Smooth muscle cell of the pulmonary artery (primary cell): ENCODE data around the gene SZT2. TPM values are rescaled to one million over a fixed set of nuclear protein-coding genes. Genes with fewer than 3 reads are reported as not detected.

Experiments used
- total RNA-seq: library from RNA; depleted of rRNA; stranded (reverse); fragments of >200 nt; gene quantifications from 2 replicates; pipeline ENCODE4 v1.2.3, GENCODE V29; 2014

Gene SZT2
- total RNA-seq: 42.6 and 43.3 TPM in 2 replicates

DNA sequence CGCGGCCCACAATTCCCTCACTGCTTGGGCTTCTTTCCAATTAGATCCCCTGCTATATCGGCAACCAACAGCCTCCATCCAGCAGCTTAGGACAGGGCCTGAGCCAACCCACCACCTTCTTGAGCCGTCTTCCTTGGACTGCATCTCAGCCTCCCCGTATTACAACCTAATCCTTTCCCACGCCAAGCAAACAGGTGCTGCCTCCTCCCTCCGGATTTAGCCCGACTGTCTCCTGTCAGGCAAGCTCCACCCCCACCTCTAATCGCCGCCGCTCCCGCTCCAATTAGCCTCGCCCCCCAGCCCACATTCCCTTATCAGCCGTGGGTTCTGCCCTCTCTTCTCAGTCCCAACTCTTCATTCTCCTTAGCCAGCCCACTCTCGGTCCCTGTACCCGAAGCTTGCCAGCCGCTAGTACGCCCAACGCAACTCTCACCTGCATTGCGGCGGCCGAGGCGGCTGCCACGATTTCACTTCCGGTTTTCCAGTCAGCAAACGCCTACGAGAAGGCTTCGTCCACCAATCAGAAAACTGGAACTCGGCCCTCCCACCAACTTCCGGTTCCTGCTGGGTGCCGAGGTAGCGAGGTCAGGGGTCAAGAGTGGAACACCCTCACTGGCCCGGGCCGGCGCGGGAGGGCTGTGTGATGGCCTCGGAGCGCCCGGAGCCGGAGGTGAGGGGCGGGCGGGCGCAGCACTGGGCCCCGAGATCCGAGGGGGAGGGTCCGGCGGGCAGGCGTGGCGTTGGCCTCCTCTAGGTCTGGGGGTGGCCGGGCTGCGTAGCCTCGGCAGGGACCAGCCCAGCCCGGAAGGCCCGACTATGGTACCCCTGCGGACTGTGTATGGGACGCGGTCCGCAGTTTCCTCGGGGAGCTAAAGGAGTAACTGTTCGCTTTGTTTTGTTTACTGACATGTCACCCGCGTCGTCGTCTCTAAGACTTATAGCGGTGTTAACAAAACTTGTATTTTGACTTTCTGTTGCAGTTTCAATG is at the start of gene SZT2, which contains the start of gene MED8:
Gene SZT2, plus strand, starts transcription at position 574 of the 988 bp plus-strand sequence. Its CDS starts 70 bp downstream, at position 644.
Gene MED8, minus strand, starts transcription at position 475 of the 988 bp plus-strand sequence. Its CDS starts 36 bp downstream, at position 439.

DNA sequence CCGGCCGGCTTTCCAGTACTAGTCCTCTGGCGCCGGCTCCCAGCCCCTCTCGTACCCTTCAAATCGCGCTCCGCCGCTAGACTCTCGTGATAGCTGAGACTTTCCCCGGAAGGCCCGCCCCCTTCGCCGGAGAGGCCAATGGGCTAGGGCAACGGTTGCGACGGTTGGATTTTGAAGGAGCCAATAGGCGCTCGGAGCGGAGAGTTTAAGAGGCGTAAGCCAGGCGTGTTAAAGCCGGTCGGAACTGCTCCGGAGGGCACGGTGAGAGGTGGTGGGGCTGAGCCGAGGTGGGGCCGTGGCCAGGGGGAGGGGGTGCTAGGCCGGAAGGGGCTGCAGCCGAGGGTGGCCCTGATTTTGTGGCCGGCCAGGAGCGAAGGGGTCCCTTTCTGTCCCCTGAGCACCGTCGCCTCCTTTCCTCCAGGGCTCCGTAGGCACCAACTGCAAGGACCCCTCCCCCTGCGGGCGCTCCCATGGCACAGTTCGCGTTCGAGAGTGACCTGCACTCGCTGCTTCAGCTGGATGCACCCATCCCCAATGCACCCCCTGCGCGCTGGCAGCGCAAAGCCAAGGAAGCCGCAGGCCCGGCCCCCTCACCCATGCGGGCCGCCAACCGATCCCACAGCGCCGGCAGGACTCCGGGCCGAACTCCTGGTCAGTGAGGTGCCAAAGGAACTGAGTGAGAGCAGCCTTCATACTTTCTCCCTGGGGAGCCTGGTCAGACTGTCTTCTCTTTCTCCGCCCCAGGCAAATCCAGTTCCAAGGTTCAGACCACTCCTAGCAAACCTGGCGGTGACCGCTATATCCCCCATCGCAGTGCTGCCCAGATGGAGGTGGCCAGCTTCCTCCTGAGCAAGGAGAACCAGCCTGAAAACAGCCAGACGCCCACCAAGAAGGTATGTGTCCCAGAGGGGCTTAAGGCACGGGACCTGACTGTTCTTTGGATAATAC is 30.7 kb upstream of the SZT2 start, which contains the start of gene CDC20:
Gene CDC20, plus strand, starts transcription at position 236 of the 948 bp plus-strand sequence. Its CDS starts 235 bp downstream, at position 471.

DNA sequence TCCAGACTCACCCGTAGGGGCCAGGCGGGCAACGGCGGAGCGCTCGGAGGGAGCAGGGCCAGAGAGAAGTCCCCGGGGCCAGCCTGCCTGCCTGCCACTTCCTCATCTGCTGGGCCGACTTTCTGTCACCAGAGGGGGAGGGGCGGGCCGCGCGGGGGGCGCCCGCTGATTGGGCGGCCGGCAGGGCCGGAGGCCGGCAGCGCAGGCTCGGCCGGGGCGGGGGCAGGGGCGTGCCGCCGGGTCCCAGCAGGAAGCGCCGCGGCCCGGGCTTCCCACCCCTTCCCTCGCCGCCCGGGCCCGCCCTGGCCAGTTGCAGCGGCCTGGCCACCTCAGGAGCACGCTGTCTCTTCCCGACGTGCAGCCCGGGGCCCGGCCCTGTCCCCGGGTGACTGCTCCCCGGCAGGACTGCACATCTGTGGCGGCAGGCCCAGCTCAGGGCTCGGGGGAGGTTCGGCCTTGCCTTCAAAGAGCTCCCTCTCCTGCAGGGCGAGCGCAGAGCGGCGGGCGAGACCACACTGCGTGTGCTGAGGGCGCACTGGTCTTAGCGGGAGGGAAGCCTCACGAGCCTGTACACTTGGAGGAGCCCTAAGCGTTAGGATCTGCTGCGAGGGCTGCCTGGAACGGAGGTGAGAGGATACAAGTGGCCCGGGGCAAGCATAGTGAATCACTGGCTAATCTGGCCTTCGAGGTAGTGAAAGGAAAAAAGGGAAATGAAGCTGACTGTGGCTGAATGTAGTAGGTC is 21.6 kb upstream of the SZT2 start, which contains the start of gene ELOVL1:
Gene ELOVL1, minus strand, starts transcription at position 108 of the 742 bp plus-strand sequence. CDS start 2,402 bp downstream, outside the sequence.

DNA sequence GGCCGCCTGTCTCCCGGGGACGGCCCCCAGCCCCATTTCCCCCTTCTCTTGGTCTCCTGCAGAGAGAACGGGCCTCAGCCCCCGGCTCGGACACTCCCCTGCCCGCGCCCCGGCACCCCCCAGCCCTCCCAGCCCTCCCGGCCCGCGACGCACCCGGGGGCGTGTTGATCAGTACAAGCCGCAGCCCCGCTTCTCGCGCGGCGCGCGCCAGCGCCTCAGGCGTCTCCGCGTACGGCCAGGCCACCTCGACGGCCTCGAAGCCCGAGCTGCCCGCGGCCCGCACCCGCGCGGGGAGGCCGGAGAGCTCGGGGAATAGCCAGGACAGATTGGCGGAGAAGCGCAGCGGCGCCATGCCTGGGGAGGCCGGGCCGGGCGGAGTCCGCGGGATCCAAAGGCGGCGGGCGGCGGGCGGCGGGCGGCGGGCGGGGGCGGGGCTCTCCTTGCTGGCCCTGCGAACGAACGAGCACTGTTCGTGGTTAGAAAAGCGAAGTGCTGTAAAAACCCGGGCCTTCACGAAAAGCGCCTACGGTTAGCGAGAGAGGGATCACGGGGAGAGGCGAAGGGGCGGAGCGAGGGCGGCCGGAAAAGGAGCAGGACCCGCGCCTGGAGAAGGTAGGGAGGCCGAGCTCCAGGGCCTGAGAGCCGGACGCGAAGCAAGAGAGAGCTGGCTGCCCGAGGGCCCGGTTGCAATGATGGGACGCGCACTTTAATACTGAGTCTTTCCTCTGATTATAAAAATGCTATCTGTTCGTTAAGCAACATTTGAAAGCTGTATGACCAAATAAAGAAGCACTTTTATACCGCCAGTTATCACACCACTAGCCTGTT is 64.0 kb downstream of the SZT2 start, which contains the start of gene HYI:
Gene HYI, minus strand, starts transcription at position 490 of the 828 bp plus-strand sequence. Its CDS starts 138 bp downstream, at position 352.

Other genes starting within 250 kb of the SZT2 start
- 51.7 and 63.8 TPM in 2 replicates for gene EBNA1BP2, start 217.6 kb upstream of the SZT2 start, total RNA-seq
- 0.26 and 0.30 TPM in 2 replicates for gene CFAP57, start 217.6 kb upstream of the SZT2 start, total RNA-seq
- gene TMEM125, start 119.9 kb upstream of the SZT2 start, total RNA-seq: not detected in 2 replicates
- not detected in 2 replicates for gene C1orf210, start 104.3 kb upstream of the SZT2 start, total RNA-seq
- gene TIE1, start 88.9 kb upstream of the SZT2 start, total RNA-seq: 0.65 and 1.8 TPM in 2 replicates
- gene MPL, start 52.1 kb upstream of the SZT2 start, total RNA-seq: not detected in 2 replicates
- gene CDC20, start 30.9 kb upstream of the SZT2 start, total RNA-seq: 7.9 and 16.5 TPM in 2 replicates
- 60.1 and 62.8 TPM in 2 replicates for gene ELOVL1, start 21.9 kb upstream of the SZT2 start, total RNA-seq
- 51.9 and 53.1 TPM in 2 replicates for gene MED8, start 99 bp upstream of the SZT2 start, total RNA-seq
- gene HYI, start 64.0 kb downstream of the SZT2 start, total RNA-seq: 31.5 and 35.6 TPM in 2 replicates
- 212 and 364 TPM in 2 replicates for gene PTPRF, start 141.0 kb downstream of the SZT2 start, total RNA-seq